HEK293T (cell line): ENCODE results near the gene PHB1.
A peak's percentile ranks its signal among the peaks of the same experiment; 100 is the strongest.

Source experiments
- CTCF ChIA-PET: fragments of 350-600 bp; formaldehyde crosslinking; extraction: SDS; loops from one replicate; lab custom pipeline; 2021; ENCODE audit warnings: antibody characterized with exemption, inconsistent platforms; lab: Yijun Ruan, JAX
- POLR2A ChIA-PET: fragments of 350-600 bp; formaldehyde crosslinking; extraction: SDS; loops from one replicate; lab custom pipeline; 2020; ENCODE audit warnings: antibody characterized with exemption, inconsistent platforms; lab: Yijun Ruan, JAX
- DNase-seq: peaks from one replicate; pipeline ENCODE4 v3.0.0; 2012; ENCODE audit warnings: mixed read lengths; ENCODE audit errors: extremely low spot score
- ARNT ChIP-seq: fragments of 450-650 bp; IDR thresholded peaks from 2 replicates; pipeline ENCODE4 v1.6.1; 2017; ENCODE audit warnings: mild to moderate bottlenecking
- BHLHE40 ChIP-seq: fragments of 450-650 bp; IDR thresholded peaks from 2 replicates; pipeline ENCODE4 v1.6.1; 2016; ENCODE audit warnings: mild to moderate bottlenecking, moderate library complexity, borderline replicate concordance
- CTBP1 ChIP-seq: fragments of 450-650 bp; IDR thresholded peaks from 2 replicates; pipeline ENCODE4 v1.6.1; 2016; ENCODE audit warnings: borderline replicate concordance
- ELF4 ChIP-seq: fragments of 450-650 bp; IDR thresholded peaks from 2 replicates; pipeline ENCODE4 v1.6.1; 2017; ENCODE audit warnings: antibody characterized with exemption
- FOXA1 ChIP-seq: fragments of 450-650 bp; IDR thresholded peaks from 2 replicates; pipeline ENCODE4 v1.6.1; 2016; ENCODE audit warnings: mild to moderate bottlenecking
- FOXK2 ChIP-seq: fragments of 450-650 bp; IDR thresholded peaks from 2 replicates; pipeline ENCODE4 v1.6.1; 2016; ENCODE audit warnings: mild to moderate bottlenecking
- FOXM1 ChIP-seq: fragments of 450-650 bp; IDR thresholded peaks from 2 replicates; pipeline ENCODE4 v1.6.1; 2017; ENCODE audit warnings: mild to moderate bottlenecking, borderline replicate concordance
- HDGF ChIP-seq: fragments of 450-650 bp; IDR thresholded peaks from 2 replicates; pipeline ENCODE4 v1.6.1; 2017; ENCODE audit warnings: antibody characterized with exemption, borderline replicate concordance
- L3MBTL2 ChIP-seq: fragments of 450-650 bp; conservative IDR thresholded peaks from 2 replicates; pipeline ENCODE4 v1.6.1; 2016; ENCODE audit warnings: mild to moderate bottlenecking
- LEF1 ChIP-seq: fragments of 450-650 bp; IDR thresholded peaks from 2 replicates; pipeline ENCODE4 v1.6.1; 2017; ENCODE audit warnings: mild to moderate bottlenecking, borderline replicate concordance
- NFRKB ChIP-seq: fragments of 450-650 bp; IDR thresholded peaks from 2 replicates; pipeline ENCODE4 v1.6.1; 2016; ENCODE audit warnings: mild to moderate bottlenecking, moderate library complexity
- SP1 ChIP-seq: fragments of 450-650 bp; IDR thresholded peaks from 2 replicates; pipeline ENCODE4 v1.6.1; 2017
- SUZ12 ChIP-seq: fragments of 450-650 bp; IDR thresholded peaks from 2 replicates; pipeline ENCODE4 v1.6.1; 2016; ENCODE audit warnings: mild to moderate bottlenecking
- TARDBP ChIP-seq: fragments of 450-650 bp; IDR thresholded peaks from 2 replicates; pipeline ENCODE4 v1.6.1; 2016
- ZNF384 ChIP-seq: fragments of 450-650 bp; IDR thresholded peaks from 2 replicates; pipeline ENCODE4 v1.6.1; 2016
- TF ChIP-seq, protein P1 (sequence below): fragments of 450-650 bp; IDR thresholded peaks from 2 replicates; pipeline ENCODE4 v1.6.1; 2016

The PHB1 gene

DNA sequence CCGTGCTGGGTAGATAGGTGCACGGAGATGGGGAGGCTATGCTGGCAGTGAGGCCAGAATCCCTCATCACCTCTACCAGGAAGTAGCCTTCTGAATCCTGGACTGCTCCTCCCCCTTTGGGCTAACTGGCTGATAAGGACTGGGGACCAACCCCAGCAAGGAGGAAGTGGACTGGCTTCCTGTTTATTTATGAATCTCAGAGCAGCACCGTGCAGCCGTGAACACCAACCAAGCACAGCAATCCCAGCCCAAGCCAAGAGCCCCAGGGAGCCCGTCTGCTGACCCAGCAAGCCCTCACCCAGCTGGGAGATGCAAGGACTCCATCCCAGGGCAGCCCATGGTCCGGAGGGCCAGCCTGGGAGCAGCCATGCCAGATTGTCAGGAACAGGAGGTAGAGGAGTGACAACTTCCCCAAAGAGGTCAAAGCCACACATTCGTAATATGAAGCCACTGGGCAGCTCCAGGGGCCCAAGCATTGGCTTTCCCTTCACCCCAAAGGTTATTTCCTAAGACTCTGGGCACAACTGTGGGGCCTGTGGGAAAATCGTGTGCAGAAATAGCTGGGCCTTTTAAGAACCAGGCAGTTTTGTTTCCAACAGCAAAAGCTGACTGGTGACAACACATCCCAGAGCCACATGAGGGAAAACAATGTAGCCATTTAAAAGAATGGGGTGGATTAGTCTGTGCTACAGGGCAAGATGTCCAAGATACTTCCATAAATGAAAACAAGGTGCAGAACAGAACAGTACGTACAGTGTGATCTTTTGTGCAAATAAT, 23.9 kb downstream of the PHB1 start:
- ChIA-PET CTCF (interaction anchor here (0.7 to 1.4 kb wide), 2 partner anchors 9 to 1151 kb away, joined by 4 read pairs; no protein-coding TSS in a partner anchor), POLR2A (interaction anchor here (0.6 to 1.0 kb wide), 4 partner anchors 24 to 409 kb away, joined by 3 read pairs; partner anchors contain the start of gene PHB1)
- TF ChIP-seq ELF4 (no peak), CTBP1 (no peak), LEF1 (no peak), SP1 (no peak), BHLHE40 (no peak), FOXA1 (no peak), NFRKB (no peak), FOXM1 (no peak), HDGF (no peak), ZNF384 (no peak), SUZ12 (no peak), TARDBP (no peak), ARNT (no peak), L3MBTL2 (no peak), FOXK2 (no peak)
- TF ChIP-seq, protein P1, sequence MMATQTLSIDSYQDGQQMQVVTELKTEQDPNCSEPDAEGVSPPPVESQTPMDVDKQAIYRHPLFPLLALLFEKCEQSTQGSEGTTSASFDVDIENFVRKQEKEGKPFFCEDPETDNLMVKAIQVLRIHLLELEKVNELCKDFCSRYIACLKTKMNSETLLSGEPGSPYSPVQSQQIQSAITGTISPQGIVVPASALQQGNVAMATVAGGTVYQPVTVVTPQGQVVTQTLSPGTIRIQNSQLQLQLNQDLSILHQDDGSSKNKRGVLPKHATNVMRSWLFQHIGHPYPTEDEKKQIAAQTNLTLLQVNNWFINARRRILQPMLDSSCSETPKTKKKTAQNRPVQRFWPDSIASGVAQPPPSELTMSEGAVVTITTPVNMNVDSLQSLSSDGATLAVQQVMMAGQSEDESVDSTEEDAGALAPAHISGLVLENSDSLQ, result no peak
- no peak for DNase-seq

DNA sequence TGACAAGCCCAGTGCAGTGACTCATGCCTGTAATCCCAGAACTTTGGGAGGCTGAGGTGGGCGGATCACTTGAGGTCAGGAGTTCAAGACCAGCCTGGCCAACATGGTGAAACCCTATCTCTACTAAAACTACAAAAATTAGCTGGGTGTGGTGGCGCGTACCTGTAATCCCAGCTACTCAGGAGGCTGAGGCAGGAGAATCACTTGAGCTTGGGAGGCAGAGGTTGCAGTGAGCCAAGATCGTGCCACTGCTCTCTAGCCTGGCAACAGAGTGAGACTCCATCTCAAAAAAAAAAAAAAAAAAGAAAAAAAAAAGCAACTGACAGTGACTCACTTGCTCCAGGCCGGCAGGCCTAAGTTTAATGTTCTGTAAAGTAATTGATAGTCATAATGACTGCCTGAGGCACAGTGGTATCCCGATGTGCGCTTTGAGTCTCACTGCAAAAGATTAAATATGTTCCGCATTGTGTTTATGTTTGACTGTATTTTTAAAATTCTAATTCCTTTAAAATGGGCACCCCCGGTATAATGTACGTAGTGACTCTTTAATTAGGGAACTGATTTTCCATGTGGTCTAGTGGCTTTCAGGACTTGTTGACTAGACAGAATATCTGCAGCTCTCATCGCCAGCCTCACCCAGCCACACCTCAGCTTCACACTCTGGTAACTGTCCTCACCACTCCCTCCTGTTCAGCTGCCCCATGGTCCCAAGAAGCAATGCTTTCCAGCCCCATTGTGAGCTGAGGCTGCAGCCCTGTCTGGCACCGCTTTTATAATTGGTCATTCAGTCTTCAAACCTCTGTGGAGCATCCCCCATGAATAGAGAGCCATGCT, 25.0 kb downstream of the PHB1 start:
- TF ChIP-seq ZNF384, result peak; percentile 99
- TF ChIP-seq, protein P1, result peak; percentile 53
- peak; percentile 37; the same call in 1 of the 2 replicates for TF ChIP-seq L3MBTL2
- peak; percentile 68; the same call in 1 of the 2 replicates for TF ChIP-seq CTBP1
- CTCF ChIA-PET, result interaction anchor here (0.7 to 1.1 kb wide), 2 partner anchors 74 to 1150 kb away, joined by 3 to 4 read pairs; no protein-coding TSS in a partner anchor
- POLR2A ChIA-PET, result interaction anchor here (0.6 to 1.1 kb wide), 3 partner anchors 9 to 25 kb away, joined by 3 to 4 read pairs (median 3); partner anchors contain the start of gene PHB1
- peak; percentile 57 for DNase-seq

DNA sequence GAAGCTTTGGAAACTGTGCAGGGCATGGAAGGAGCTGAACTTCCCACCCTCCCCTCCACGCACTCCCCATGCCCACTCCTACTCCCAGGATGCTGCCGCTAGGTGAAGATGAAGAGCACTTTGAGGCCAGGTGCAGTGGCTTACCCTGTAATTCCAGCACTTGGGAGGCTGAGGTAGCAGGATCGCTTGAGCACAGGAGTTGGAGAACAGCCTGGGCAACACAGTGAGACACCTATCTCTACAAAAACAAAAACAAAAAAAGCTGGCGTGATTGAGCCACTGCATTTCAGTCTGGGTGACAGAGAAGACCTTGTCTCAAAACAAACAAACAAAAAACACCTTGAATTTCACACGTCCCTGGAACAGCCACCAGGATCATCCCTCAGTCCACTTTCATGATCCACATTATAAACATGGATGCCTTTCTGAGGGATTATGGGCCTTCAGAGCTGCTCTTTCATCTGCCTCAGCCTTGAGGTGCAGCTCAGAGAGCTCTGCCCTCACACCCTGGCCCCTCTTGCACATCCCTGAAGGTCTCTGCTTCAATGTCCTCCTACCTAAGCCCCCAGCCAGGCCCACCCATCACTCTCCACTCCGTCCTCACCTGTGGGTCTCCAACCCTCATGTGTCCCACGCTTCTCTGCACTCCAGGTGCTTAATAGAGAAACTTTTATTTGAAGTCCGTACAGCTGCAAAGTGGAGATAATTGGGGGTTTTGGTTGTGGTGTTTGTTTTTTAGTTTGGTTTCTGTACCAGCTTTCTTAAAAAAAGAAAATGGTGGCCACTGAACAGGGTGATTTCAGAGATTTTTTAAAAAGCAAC, 25.8 kb downstream of the PHB1 start:
- POLR2A ChIA-PET, result interaction anchor here (1.1 kb wide), 1 partner anchor 26 kb away, joined by 3 read pairs; the partner anchor contains the start of gene PHB1
- DNase-seq, result no peak
- TF ChIP-seq ZNF384 (no peak), HDGF (no peak), FOXK2 (no peak), ARNT (no peak), TARDBP (no peak), FOXM1 (no peak), ELF4 (no peak), FOXA1 (no peak), CTBP1 (no peak)
- TF ChIP-seq, protein P1, result no peak
- CTCF ChIA-PET, result interaction anchor here (1.1 kb wide), 1 partner anchor 73 kb away, joined by 3 read pairs; no protein-coding TSS in a partner anchor

DNA sequence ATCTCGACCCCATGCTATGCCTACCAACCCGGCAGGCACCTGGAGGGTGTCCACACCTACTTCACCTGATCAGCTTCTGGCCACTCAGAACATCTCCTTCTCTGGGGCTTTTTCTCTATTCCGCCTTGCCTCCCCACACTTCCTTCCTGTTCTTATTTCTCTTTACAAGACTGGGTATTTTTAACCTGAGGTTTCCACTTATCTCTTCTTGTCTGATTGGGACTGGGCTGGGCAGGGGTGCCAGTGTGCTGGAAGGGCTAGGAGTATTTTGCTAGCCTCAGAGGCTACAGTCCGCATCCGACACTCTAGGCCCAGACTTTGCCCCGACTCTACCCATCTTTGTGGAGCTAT, 26.4 kb downstream of the PHB1 start:
- POLR2A ChIA-PET, result no interaction called here
- TF ChIP-seq ARNT (no peak), NFRKB (no peak), ZNF384 (no peak), FOXK2 (no peak), CTBP1 (no peak), SP1 (no peak), SUZ12 (no peak), L3MBTL2 (no peak), BHLHE40 (no peak), LEF1 (no peak), TARDBP (no peak), FOXA1 (no peak), ELF4 (no peak), FOXM1 (no peak), HDGF (no peak)
- TF ChIP-seq, protein P1, result no peak
- CTCF ChIA-PET, result interaction anchor here (1.0 kb wide), 1 partner anchor 97 kb away, joined by 3 read pairs; no protein-coding TSS in a partner anchor
- DNase-seq, result no peak
